ENCODE measurements around the gene F12. TPM values are rescaled to one million over a fixed set of nuclear protein-coding genes. Genes with fewer than 3 reads are reported as not detected.

F12 gene
- total and polyA plus RNA-seq, 2 of the 8 experiments (the other 6 are each of a cell fraction or from before 2014, with no cell fraction given), result 6.5 to 7.8 TPM

DNA sequence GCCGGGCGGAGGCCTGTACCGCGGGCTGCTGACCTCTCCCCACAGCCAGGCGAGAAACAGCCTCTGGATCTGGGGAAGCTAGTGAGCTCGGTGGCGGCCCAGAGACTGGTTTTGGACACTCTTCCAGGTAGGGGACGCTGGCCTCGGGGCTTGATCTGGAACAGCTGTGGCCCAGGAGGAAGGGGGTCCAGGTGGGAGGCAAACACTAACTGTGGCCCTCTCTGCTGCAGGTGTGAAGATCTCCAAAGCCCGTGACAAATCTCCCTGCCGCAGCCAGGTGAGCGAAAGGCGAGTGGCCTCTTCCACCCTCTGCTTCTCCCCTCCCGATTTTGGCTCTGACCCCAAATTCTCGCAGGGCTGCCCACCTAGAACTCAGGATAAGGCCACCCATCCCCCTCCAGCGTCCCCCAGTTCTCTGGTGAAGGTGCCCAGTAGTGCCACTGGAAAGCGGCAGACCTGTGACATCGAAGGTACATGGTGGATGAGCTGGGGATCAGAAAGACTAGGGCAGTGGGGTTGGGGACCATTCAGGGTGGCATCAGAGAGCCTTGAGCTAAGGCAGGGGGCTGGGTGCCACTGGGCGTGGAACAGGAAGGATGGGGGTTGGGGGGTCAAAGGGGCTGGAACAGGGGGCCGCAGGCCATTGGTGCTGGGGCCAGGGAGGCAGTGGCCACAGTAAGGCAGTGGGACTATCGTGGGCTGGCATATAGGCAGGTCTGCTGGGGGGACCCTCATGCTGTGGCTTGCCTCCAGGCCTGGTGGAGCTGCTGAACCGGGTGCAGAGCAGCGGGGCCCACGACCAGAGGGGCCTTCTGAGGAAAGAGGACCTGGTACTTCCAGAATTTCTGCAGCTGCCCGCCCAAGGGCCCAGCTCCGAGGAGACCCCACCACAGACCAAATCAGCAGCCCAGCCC is 38.0 kb downstream of the F12 start:
- peak overlapping the region; percentile 57 for H3K4ac ChIP-seq (replicated peaks; ENCODE audit: insufficient read length, low read depth, low read length)
- peak overlapping the region; percentile 11; the same call in 1 of the 2 replicates for H4K8ac ChIP-seq (ENCODE audit: extremely low read depth, insufficient read depth, low read length)
- peak overlapping the region in 3 of 4 experiments; percentile 29 to 65 (median 39); a peak in 2 of 7 replicates for H3K9ac ChIP-seq (replicated peaks in 1 of 4; ENCODE audit: extremely low read depth in 1 of 4, low read depth in 3 of 4, low read length in 3 of 4)
- no peak for DNase-seq (ENCODE audit: low read depth in 1 of 2, low spot score in 2 of 2)
- no peak overlapping the region; the same call in 1 of the 2 replicates for H2AFZ ChIP-seq (ENCODE audit: low read length)
- no peak overlapping the region for H3K56ac ChIP-seq (replicated peaks; ENCODE audit: insufficient read length, low read depth, low read length)
- no peaks in the 10 kb centered on the region for H3K36me3 ChIP-seq (ENCODE audit: control insufficient read depth in 2 of 4, insufficient read depth in 4 of 4, low read length in 3 of 4)
- H2BK12ac ChIP-seq (ENCODE audit: low read depth, low read length), result no peak overlapping the region; the same call in 1 of the 2 replicates
- peak overlapping the region; percentile 61 for H4K91ac ChIP-seq (replicated peaks; ENCODE audit: insufficient read length, low read length)
- H3K79me1 ChIP-seq (ENCODE audit: low read depth, low read length), result peaks cover 7% of the 10 kb centered on the region; the same call in 1 of the 2 replicates
- peak overlapping the region; percentile 18; the same call in 1 of the 2 replicates for H2BK15ac ChIP-seq (ENCODE audit: low read length)
- no peaks in the 10 kb centered on the region for H3K79me2 ChIP-seq (ENCODE audit: control insufficient read depth in 1 of 2, insufficient read depth in 2 of 2, low read length in 2 of 2)
- peak overlapping the region; percentile 53 to 79 for H3K4me2 ChIP-seq (ENCODE audit: insufficient read depth in 1 of 2, low read depth in 2 of 2, low read length in 2 of 2)
- H3K27ac ChIP-seq (ENCODE audit: low read depth, low read length), result no peak overlapping the region
- H3K4me1 ChIP-seq (replicated peaks in 1 of 4; ENCODE audit: control insufficient read depth in 3 of 4, insufficient read depth in 4 of 4, low read length in 3 of 4), result peaks cover 6 to 29% (median 24%) of the 10 kb centered on the region in 4 experiments
- no peak overlapping the region for H2AK5ac ChIP-seq (ENCODE audit: low read depth, low read length)
- FAIRE-seq, result no peak
- H2BK120ac ChIP-seq (replicated peaks; ENCODE audit: low read depth, low read length), result no peak overlapping the region
- WGBS, 2 experiments (ENCODE audit: extremely low coverage in 1 of 2, insufficient coverage in 1 of 2, insufficient read length in 1 of 2, insufficient replicate concordance in 2 of 2, low coverage in 1 of 2, low lambda C conversion rate in 2 of 2, missing lambda C conversion rate in 1 of 2), result 61% methylated on average over 20 of the region's 26 CpGs; no CpG with 5 or more reads in 1 of the 2 experiments
- peaks cover 1 to 14% (median 12%) of the 10 kb centered on the region in 4 experiments; a peak in 4 of 7 replicates for H3K27me3 ChIP-seq (replicated peaks in 1 of 4; ENCODE audit: control insufficient read depth in 3 of 4, extremely low read depth in 1 of 4, insufficient read depth in 3 of 4, low read length in 3 of 4)
- H3K4me3 ChIP-seq (ENCODE audit: extremely low read depth in 1 of 4, insufficient read depth in 2 of 4, low read depth in 3 of 4, low read length in 4 of 4), result peak overlapping the region; percentile 23 to 63 (median 58); a peak in 7 of 8 replicates
- H2BK5ac ChIP-seq (ENCODE audit: low read depth, low read length), result 0 out of 2 replicates have a peak overlapping the region, but pooled peaks have one; percentile 18
- peak overlapping the region; percentile 85 for H3K18ac ChIP-seq (ENCODE audit: extremely low read depth, low read length)
- peak overlapping the region; percentile 84 for H4K5ac ChIP-seq (ENCODE audit: insufficient read length, low read depth, low read length)
- no peak overlapping the region for H3K14ac ChIP-seq (ENCODE audit: insufficient read length)
- H3K23ac ChIP-seq (ENCODE audit: insufficient read length), result no peak overlapping the region
- H4K20me1 ChIP-seq (replicated peaks in 1 of 2; ENCODE audit: control insufficient read depth in 1 of 2, insufficient read depth in 2 of 2, low read length in 2 of 2), result peaks cover 0 to 8% of the 10 kb centered on the region in 2 experiments
- peaks cover 17% of the 10 kb centered on the region; the same call in 1 of the 2 replicates for H3K23me2 ChIP-seq (ENCODE audit: low read depth, low read length)
- ChIA-PET POLR2A (ENCODE audit: partially characterized antibody) (interaction anchor here (0.7 to 4.4 kb wide), 12 partner anchors 11 to 125 kb away, joined by 3 to 18 read pairs (median 6); partner anchors contain the start of genes GRK6, LMAN2, PDLIM7 and PRR7), CTCF (ENCODE audit: partially characterized antibody) (interaction anchor here (0.8 to 16.9 kb wide), 18 partner anchors 7 to 131 kb away, joined by 3 to 363 read pairs (median 14); partner anchors contain the start of genes GRK6, LMAN2, MXD3 and PFN3)
- no peak overlapping the region for H2BK20ac ChIP-seq (ENCODE audit: low read length)
- H3K9me3 ChIP-seq (ENCODE audit: insufficient read depth in 2 of 2, low read depth in 1 of 2, low read length in 1 of 2), result no peaks in the 10 kb centered on the region
- no peak for TF ChIP-seq TEAD4 (IDR thresholded peaks at IDR 0.05; ENCODE audit: low read depth, low read length)
- no peak for TF ChIP-seq POU5F1 (IDR thresholded peaks at IDR 0.05; ENCODE audit: low read depth, low read length)
- 0 out of 2 replicates have a peak, but pooled peaks have one; percentile 21 for TF ChIP-seq RBBP5 (IDR thresholded peaks at IDR 0.05; ENCODE audit: borderline replicate concordance, low read depth, low read length)
- TF ChIP-seq PHF8 (conservative IDR thresholded peaks at IDR 0.05; ENCODE audit: low read depth, low read length), result 0 out of 2 replicates have a peak, but pooled peaks have one; percentile 21
- peak; percentile 36 for TF ChIP-seq KDM4A (IDR thresholded peaks at IDR 0.05; ENCODE audit: low read depth, low read length, severe bottlenecking)
- TF ChIP-seq HDAC2 (IDR thresholded peaks at IDR 0.05; ENCODE audit: borderline replicate concordance in 1 of 2, low read depth in 2 of 2, low read length in 2 of 2), result 0 out of 4 replicates have a peak, but pooled peaks of 1 of the 2 experiments have one; percentile 31
- TF ChIP-seq, protein P1, sequence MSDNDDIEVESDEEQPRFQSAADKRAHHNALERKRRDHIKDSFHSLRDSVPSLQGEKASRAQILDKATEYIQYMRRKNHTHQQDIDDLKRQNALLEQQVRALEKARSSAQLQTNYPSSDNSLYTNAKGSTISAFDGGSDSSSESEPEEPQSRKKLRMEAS (IDR thresholded peaks at IDR 0.05), result no peak
- TF ChIP-seq EZH2 (IDR thresholded peaks at IDR 0.05; ENCODE audit: low read depth, low read length, severe bottlenecking), result no peak
